ENCODE data around the gene KCNQ1. TPM values are rescaled to one million over a fixed set of nuclear protein-coding genes. Genes with fewer than 3 reads are reported as not detected.

The KCNQ1 gene
- total RNA-seq, 6 donors from 2014 or later: 18.0 to 45.4 (median 32.7) TPM

- Histone ChIP-seq H3K4me1 (peaks cover 0 to 4% (median 2%) of the 10 kb centered on the region in 4 donors), H3K9me3 (peaks cover 18 to 68% (median 38%) of the 10 kb centered on the region in 4 donors), H3K36me3 (no peaks in the 10 kb centered on the region), H3K27ac (no peak overlapping the region), H3K27me3 (no peaks in the 10 kb centered on the region), H3K4me3 (no peak overlapping the region)
- TF ChIP-seq POLR2A (IDR thresholded peaks at IDR 0.05) (no peak), CTCF (IDR thresholded peaks at IDR 0.05) (no peak), POLR2AphosphoS5 (IDR thresholded peaks at IDR 0.05) (no peak), EP300 (IDR thresholded peaks at IDR 0.05) (no peak)
- 82 to 91% methylated on average over 11 of the region's 11 CpGs for WGBS, 2 donors
- DNase-seq: no peak
- ATAC-seq (ENCODE audit: low FRiP score in 2 of 2): no peak
Measured at GRCh38 chr11:2652333-2653197, 207.8 kb downstream of the KCNQ1 start.

- H3K36me3 ChIP-seq: no peaks in the 10 kb centered on the region
- WGBS, 2 donors: 93 to 100% methylated on average over 1 of the region's 1 CpG
- TF ChIP-seq POLR2A (IDR thresholded peaks at IDR 0.05) (no peak), POLR2AphosphoS5 (IDR thresholded peaks at IDR 0.05) (no peak), EP300 (IDR thresholded peaks at IDR 0.05) (no peak), CTCF (IDR thresholded peaks at IDR 0.05) (no peak)
- no peak overlapping the region for H3K4me3 ChIP-seq
- H3K9me3 ChIP-seq: peaks cover 18 to 62% (median 35%) of the 10 kb centered on the region in 4 donors
- DNase-seq (no peak), ATAC-seq (ENCODE audit: low FRiP score in 2 of 2) (no peak)
- no peak overlapping the region for H3K27ac ChIP-seq
- H3K4me1 ChIP-seq: peaks cover 0 to 4% (median 2%) of the 10 kb centered on the region in 4 donors
- no peaks in the 10 kb centered on the region for H3K27me3 ChIP-seq
Measured at GRCh38 chr11:2653198-2653551, 208.4 kb downstream of the KCNQ1 start.

GRCh38 chr11:2653930-2654739 lies 209.3 kb downstream of the KCNQ1 start:
- no peaks in the 10 kb centered on the region for H3K27me3 ChIP-seq
- H3K27ac ChIP-seq: no peak overlapping the region
- peaks cover 11 to 54% (median 31%) of the 10 kb centered on the region in 4 donors for H3K9me3 ChIP-seq
- WGBS, 2 donors: 92 to 93% methylated on average over 16 of the region's 16 CpGs
- H3K4me1 ChIP-seq: peaks cover 0 to 4% (median 2%) of the 10 kb centered on the region in 4 donors
- ATAC-seq (ENCODE audit: low FRiP score in 2 of 2) (no peak), DNase-seq (peak in 1 of 2 donors; percentile 58)
- H3K36me3 ChIP-seq: no peaks in the 10 kb centered on the region
- TF ChIP-seq CTCF (IDR thresholded peaks at IDR 0.05) (no peak), EP300 (IDR thresholded peaks at IDR 0.05) (no peak)
- H3K4me3 ChIP-seq: no peak overlapping the region

GRCh38 chr11:2655016-2655719 lies 210.4 kb downstream of the KCNQ1 start:
- Histone ChIP-seq H3K4me3 (no peak overlapping the region), H3K9me3 (peaks cover under 1 to 44% (median 25%) of the 10 kb centered on the region in 4 donors), H3K4me1 (peaks cover 0 to 4% (median 2%) of the 10 kb centered on the region in 4 donors), H3K27ac (no peak overlapping the region), H3K36me3 (no peaks in the 10 kb centered on the region), H3K27me3 (no peaks in the 10 kb centered on the region)
- 91 to 96% methylated on average over 6 of the region's 6 CpGs for WGBS, 2 donors
- no peak for DNase-seq
- no peak for TF ChIP-seq CTCF (IDR thresholded peaks at IDR 0.05)
- ATAC-seq (ENCODE audit: low FRiP score in 2 of 2): peak in 1 of 2 donors; percentile 9

Measured in upper lobe of left lung (tissue), 6 donors.